HG03139 (cell line): ENCODE measurements around the gene TTC27.
"Not testable (repeated sequence)": the region's sequence is repeated elsewhere in the genome, so short reads cannot be mapped to it uniquely, and the experiment has no call there.

Experiments used
- ATAC-seq: cut with Tn5 transposase; IDR thresholded peaks from one replicate; pipeline ENCODE4 v1.9.1; 2021; ENCODE audit not compliant: unreplicated experiment

Gene TTC27

DNA sequence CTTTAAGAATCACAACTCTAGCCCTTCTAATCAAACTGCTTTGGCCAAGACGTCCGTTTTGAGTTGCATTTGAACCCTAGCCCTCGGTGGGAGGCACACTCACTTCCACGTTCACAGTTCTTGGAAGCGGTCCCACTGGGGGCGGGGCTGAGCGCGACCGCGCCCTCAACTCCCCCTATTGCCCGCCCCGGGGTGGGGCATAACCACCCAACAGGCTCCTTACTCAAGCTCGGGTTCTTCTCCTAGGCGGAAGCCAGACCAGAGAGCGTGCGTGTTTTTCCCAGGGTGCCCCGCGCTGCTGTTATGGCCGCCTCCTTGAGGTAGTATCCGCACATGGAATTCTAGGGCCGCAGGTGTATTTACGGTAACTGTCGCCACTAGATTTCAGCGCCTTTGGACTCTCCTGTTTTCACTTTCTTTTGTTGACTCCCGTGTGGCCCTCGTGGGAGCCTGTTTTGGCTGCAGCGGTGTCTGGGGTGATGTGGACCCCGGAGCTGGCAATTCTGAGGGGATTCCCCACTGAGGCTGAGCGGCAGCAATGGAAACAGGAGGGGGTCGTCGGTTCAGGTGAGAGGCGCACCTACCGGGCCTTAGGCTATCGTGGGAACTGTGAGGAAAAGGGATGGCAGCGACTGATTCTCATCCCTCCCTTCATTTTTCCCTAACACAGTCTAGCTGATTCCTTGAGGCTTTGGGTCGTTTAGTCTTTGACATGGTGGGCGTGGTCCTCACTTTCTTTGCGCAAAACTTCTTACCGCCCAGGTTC is at the start of gene TTC27:
Gene TTC27, plus strand, starts transcription at position 237 of the 766 bp plus-strand sequence. Its CDS starts 243 bp downstream, at position 480.
- ATAC-seq, result peak; percentile 100

DNA sequence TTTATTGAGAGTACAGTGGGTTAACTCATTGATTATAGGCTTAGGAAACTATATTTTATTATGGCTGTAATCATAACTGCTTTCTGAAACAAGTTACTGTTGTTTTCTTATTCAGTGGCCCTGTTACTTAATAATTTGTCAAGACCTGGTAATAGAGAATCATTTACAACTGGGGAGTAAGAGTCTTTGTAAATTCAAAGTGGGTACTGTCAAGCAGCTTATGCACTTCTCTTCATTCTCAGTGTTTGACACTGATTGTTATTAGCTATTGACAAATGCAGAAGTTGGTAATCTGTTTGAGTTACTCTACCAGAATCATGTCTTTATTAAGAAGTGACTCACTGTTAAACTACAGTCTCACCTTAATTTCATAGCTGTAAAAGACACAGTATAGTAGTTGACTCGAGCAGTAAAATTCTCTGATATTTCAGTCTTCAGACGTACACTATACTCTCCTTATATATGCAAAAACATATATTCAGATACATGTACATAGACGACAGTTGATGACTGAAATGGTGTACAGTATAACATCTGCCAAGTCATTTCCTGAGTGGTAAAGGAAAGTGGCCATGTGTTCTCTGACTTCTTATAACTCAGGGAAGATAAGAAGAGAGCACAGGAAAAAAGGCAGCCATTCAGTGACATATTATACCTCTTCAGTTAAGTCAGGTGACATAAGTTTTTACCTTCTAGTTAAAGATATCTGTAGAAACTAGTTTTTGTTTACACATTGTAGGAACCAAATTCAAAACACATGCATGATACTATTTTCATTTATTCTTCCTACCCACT is 36.0 kb upstream of the TTC27 start:
- peak; percentile 71 for ATAC-seq

DNA sequence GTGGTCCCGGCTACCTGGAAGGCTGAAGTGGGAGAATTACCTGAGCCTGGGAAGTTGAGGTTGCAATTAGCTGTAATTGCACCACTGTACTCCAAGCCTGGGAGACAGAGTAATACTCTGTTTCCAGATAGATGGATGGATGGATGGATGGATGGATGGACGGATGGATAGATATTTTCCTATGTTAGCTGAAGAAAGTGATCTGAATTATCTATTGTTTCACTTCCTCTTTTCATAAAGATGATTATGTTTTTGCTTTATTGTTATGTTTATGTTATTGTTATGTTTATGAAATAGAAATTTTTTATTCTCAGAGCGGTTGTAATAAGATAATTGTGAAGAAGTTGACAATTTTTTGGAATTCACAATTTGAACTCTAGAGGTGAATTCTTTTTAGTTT is 33.3 kb upstream of the TTC27 start:
- ATAC-seq, result no peak

DNA sequence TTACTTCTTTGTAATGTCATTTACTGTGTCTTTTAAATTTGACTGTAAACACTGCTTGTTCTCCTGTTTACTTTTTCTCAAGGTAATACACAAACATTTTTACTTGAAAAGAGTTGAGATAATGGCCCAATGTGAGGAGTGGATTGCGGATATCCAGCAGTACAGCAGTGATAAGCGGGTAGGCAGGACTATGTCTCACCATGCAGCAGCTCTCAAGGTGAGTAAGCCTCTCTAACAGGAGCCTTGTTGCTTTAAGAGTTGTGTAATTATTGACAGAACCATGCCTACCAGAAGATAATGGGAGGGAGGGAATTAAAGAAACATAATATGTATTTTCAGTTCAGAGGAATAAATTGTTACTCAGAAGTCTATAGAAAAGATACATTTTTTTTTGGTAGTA is 16.5 kb upstream of the TTC27 start:
- no peak for ATAC-seq

DNA sequence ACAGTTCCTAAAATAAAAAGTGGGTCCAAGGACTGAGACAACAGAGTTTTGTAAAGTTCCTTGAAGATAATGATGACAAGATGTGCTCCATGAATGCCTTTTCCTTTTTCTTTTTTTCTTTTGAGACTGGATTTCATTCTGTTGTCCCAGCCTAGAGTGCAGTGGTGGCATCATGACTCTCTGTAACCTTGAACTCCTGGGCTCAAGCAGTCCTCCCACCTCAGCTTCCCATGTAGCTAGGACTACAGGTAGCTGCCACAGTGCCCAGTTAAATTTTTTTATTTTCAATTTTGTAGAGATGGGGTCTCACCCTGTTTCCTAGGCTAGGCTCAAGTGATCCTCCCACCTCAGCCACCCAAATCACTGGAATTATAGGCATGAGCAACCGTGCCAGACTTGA is 16.1 kb upstream of the TTC27 start:
- no peak for ATAC-seq

DNA sequence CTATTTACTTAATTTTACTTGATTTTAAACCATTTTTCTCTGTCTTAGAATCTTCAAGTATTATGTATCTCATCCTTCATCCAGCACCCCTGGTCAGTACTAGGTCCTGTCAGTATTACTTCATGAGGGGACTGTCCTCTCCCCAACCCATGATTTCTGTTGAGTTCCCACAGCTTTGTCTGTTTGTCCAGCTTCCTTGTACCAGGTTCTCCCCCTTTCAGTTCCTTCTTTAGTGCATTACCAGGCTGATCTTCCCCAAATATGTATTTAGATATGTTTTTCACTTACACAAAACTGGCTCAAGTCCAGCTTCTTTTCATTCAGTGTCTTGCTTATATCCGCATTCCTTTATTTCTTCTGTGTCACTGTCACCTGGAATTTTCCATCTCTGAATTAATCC is 13.8 kb upstream of the TTC27 start:
- ATAC-seq, result no peak

DNA sequence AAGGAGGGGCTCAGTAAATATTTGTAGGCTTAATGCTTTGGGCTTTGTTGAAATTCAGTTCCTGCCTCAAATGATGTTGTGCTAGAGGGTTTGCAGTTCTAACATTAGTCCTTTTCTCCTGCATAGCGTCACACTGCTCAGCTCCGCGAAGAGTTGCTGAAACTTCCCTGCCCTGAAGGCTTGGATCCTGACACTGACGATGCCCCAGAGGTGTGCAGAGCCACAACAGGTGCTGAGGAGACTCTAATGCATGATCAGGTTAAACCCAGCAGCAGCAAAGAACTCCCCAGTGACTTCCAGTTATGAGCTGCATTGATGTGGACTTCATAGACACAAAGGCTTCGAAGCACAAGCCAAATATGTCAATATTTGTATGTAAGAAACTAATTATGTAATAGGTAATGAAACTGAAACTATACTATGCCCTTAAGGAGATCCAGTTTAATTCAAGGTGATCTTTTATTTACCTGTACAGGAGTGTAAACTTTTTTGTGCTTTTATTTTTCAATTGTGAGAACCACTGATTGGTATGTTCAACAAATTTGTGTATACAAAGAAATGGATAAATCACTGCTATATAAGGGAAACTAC is 10.2 kb upstream of the TTC27 start:
- no peak for ATAC-seq

DNA sequence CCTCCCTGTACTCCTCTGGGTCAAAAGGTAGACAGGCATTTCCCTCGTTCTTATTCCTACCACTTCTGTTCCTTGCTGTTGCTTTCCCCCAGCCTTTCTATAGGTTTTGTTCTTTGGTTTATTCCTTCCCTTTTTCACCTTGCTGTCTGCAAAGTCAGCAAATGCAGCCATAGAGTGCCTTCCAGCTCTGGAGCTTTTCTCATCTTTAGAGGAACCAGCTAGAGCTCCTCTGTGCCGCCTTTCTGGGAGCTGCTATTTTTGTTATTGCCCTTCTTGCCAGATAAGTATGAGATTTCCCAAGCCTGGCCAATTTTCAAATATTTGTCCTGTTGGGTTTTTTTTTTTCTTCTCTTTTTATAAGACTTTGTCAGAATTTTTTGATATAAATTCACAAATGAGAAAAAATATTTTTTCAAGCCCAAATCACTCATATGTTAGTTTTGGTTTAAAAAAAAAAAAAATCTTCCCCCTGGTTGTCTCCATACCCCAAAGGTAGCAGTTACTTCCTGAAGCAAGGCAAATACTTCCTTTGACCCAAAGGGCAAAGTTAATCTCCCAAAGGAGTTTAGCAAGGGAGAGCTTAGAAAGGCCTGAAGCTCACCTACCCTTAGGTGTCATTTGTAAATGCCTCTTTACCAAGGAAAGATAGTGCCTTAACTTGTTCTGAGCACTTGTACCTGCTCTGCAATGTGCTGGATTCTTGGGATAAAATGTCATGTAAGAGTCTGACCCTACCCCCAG is 5.1 kb upstream of the TTC27 start:
- no peak for ATAC-seq

DNA sequence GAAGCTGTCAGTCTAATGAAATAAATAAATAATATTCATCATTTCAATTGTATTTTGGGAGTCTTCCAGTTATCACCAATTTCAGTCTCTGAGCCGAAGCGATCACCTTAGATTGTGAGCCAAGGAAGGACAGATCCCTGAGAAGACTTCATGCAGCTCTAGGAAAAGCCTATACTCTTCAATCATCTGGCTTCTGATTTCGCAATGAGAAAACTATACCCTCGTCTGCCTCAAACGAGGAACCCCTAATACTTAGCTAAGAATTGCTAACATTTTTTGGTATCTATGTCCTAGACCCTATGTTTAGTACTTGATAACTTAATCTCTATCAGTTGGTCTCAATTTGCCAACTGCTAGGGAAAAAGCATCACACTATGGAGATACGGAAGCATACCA is 4.5 kb upstream of the TTC27 start:
- no peak for ATAC-seq

DNA sequence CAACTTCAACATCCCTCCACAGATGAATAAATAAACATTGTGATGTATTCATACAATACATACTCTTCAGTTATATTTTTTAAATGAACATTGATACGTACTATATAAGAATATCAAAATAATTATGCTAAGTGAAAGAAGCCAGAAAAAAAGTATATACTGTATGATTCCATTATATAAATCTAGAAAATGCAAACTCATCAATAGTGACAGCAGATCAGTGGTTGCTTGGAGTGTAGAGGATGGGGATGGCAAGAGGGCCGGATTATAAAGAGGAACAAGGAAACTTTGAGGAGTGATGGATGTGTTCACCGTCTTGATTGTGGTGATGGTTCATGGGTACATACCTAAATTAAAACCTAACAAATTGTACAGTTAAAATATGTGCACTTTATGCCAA is 3.0 kb upstream of the TTC27 start:
- ATAC-seq, result no peak

DNA sequence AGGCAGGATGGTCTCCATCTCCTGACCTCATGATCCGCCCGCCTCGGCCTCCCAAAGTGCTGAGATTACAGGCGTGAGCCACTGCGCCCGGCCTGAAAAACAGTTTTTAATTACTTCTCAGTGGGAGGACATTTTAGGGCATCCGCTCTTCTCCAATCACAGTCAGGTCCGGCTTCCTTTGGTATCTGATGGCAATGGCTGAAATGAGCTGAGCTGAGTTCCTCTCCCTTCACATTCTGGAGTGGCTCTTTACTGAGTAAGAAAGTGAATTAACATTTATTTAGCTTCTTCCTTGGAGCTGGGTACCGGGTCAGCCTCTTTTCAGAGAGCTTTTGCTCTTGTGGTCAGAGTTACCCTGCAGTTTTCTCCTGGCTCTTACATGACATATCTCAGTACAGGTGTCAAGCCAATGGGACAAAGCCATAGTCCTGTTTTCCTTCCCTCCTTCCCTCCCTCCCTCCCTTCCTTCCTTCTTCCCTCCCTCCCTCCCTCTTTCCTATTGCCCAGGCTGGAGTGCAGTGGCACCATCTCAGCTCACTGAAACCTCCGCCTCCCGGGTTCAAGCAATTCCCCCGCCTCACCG is 1.1 kb upstream of the TTC27 start:
- ATAC-seq, result no peak

DNA sequence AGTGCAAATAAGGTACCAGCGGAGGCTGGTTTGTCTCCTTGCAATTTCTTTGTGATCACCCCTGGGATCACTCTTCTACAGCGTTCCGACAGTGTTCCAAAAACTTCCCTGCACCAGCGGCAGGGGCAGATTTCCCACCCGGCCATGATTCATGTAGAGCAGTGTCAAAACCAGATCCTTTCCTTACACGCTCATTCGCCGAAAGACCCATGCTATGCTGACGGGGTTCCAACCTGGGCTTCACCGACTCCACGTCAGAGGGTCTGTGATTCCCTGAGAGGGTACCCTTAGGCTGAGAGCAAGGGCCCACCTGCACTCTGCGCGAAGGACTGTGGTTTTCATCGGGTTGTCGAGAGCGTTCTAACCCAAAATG is 423 bp upstream of the TTC27 start:
- peak; percentile 26 for ATAC-seq

DNA sequence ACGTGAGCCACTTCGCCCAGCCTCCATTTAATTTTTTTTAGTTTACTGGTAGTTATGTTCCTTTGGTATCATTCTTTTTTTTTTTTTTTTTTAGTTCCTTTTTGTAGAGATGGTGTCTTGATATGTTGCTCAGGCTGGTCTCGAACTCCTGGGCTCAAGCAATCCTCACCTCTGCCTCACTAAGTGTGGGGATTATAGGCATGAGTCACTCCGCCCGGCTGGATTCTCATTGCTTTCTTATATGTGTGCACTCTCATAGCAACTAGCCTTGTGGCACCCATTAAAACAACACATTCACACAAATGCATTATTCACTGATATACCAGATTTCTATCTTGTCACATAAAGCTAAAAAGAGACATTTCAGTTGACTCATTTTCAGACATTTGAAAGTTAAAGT is 4.2 kb downstream of the TTC27 start:
- no peak for ATAC-seq

DNA sequence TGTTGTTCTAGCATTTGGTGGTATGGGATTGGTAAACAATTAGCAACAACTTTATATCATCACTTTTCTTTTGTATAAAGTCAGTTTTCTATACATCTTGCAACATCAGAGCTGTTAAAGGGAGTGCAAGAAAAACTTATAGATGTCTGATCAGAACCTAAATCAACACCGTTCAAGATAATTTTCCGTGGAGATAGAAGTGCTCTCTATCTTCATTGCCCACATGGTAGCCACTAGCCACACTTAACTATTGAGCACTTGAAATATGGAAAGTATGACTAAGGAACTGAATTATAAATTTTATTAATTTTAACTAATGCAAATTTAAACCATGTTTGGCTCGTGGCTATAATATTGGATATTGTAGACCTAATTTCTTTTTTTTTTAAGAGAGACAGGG is 5.2 kb downstream of the TTC27 start:
- no peak for ATAC-seq

DNA sequence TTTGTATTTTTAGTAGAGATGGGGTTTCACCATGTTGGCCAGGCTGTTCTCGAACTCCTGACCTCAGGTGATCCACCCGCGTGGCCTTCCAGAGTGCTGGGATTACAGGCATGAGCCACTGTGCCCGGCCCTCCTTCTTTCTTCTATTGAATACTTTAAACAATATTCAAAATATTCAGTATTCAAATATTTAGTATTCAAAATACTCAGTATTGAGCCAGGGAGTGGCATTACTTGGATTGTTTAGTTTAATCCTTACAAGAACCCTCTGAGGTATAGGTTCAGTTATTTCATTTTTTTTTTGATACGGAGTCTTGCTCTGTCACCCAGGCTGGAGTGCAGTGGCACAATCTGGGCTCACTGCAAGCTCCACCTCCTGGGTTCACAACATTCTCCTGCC is 10.7 kb downstream of the TTC27 start:
- ATAC-seq, result not testable (repeated sequence)

DNA sequence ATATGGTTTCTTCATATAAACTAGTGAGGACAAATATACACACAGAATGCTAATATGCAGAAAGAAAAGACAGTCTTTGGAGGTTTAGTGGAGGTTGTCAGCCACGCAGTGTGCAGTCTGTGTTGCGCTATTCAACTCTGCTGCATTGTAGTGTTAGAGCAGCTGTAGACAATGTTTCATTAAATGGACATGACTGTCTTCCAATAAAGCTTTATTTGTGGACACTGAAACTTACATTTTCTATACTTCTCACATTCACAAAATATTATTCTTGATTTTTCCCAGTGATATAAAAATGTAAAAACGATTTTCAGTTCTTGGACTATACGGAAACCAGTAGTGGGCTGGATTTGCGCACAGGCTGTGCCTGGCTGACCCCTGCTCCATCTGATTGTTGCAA is 13.3 kb downstream of the TTC27 start:
- no peak for ATAC-seq

DNA sequence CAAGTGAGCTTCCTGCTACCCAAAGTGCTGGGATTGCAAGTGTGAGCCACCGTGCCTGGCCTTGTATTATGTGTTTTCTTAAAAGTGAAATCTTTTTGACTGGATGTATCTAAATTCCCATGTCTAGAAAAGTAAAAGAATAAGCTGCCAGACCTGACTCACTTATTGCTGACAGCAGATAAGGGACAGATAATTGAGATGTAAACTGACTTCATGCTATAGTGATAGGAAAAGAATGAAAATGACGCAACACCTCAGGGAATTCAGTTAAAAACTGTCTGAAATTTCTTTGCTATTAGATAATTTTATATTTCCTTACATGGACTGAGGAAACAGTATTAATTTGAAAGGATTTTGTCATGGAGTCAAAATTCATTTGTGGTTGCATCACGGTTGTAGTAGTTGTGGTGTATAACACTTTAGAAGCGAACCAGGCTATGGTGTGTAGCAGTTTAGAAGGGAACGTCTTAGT is 19.4 kb downstream of the TTC27 start:
- no peak for ATAC-seq

DNA sequence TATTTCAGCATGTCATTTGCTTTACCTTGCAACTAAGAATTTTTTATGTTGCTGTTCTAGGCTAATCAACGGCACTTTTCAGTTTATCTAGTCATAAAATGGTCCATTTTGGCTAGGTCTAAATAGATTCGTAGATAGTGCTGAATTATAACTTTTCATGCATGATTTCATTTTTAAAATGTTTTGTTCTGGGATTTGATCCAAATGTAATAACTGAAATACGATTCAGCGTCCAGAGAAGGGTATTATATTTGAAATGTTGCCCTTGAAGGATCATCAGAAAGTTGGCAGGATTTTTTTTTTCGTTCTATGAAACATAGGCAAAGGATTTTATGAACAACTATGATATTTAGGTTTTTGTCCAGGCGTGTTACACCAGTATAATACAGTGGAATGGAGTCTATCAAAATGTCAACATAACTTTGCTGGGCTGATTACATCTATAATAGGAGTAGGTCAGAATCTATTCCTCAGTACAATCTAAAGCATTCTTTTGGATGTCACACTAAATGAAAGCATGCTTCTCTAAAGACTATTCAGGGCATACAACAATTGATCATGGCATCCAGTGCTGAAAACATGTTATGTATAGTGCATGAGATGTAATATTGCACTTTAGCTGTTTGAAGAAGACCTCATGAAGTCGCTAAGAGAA is 24.8 kb downstream of the TTC27 start:
- ATAC-seq, result no peak

DNA sequence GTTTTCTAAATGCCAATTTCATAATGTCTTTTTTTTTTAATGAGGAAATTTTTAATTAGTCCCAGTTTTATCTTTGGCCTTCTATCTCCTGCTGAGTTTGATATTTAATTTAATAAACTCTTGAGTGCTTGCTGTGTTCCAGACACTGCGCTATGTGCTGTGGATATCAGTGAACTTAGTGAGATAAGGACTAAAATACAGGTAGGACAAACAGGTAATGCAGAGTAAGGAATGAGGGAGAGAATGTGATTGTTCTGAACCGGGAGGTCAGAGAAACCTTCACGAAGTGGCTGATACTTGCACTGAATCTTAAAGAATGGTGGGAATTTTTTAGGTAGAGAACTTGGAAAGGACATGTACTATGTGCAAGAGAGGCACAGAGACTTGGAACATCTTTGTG is 28.2 kb downstream of the TTC27 start:
- no peak for ATAC-seq

DNA sequence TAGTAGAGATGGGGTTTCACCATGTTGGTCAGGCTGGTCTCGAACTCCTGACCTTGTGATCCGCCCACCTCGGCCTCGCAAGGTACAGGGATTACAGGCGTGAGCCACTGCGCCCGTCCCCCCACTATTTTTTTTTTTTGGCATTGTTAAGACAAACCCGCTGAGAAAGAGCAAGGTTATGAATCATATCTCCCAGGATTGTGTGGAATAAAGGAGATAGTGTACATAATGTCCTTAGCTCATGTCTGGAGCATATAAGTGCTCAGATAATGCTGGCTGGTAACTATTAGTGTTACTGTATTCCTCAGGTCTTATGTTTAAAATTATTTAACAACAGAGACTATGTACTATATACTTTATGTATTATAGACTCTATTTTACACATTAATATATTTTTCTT is 36.0 kb downstream of the TTC27 start:
- ATAC-seq, result no peak
